WTC11 (cell line): ENCODE data around the gene ZNF470. TPM values are rescaled to one million over a fixed set of nuclear protein-coding genes. Genes with fewer than 3 reads are reported as not detected.

Source experiments
- ATAC-seq: fragments of 200-7000 bp; cut with Tn5 transposase; 2 replicates; pipeline ENCODE4 v1.10.0; 2021; ENCODE audit warnings: mild to moderate bottlenecking, moderate library complexity
- CTCF ChIA-PET: fragments of 300-600 bp; sonication (Branson Sonifier 250); formaldehyde crosslinking; loops from one replicate; lab custom pipeline; 2021; ENCODE audit warnings: antibody characterized with exemption; lab: Charles Lee
- POLR2A ChIA-PET: fragments of 350-600 bp; sonication (Branson Sonifier 250); formaldehyde crosslinking; loops from one replicate; lab custom pipeline; 2021; ENCODE audit warnings: antibody characterized with exemption; lab: Charles Lee
- DNase-seq: peaks from one replicate; pipeline ENCODE4 v3.0.0; 2021; ENCODE audit warnings: low spot score
- H3K27ac Mint-ChIP-seq: 2 replicates; pipeline ENCODE4 v1.8.0; 2021; ENCODE audit warnings: mixed read lengths
- H3K27me3 Mint-ChIP-seq: 2 replicates; pipeline ENCODE4 v1.8.0; 2021; ENCODE audit warnings: low read depth, mild to moderate bottlenecking, moderate library complexity, mixed read lengths
- H3K36me3 Mint-ChIP-seq: 2 replicates; pipeline ENCODE4 v1.8.0; 2021; ENCODE audit warnings: mixed read lengths
- H3K4me1 Mint-ChIP-seq: 2 replicates; pipeline ENCODE4 v1.8.0; 2022; ENCODE audit warnings: mixed read lengths
- H3K4me3 Mint-ChIP-seq: 2 replicates; pipeline ENCODE4 v1.8.0; 2021; ENCODE audit warnings: mild to moderate bottlenecking, moderate library complexity, mixed read lengths
- H3K9me3 Mint-ChIP-seq: 2 replicates; pipeline ENCODE4 v1.8.0; 2021; ENCODE audit warnings: mixed read lengths
- ATF1 ChIP-seq: sonication (generic); formaldehyde crosslinking; IDR thresholded peaks from 2 replicates; pipeline ENCODE4 v1.8.1; 2023; ENCODE audit warnings: mild to moderate bottlenecking, moderate library complexity, missing genetic modification reagents
- ATF3 ChIP-seq: sonication (generic); formaldehyde crosslinking; conservative IDR thresholded peaks from 2 replicates; pipeline ENCODE4 v1.8.1; 2022; ENCODE audit warnings: mild to moderate bottlenecking, missing genetic modification reagents
- CTCF ChIP-seq: fragments of 200-600 bp; IDR thresholded peaks from 2 replicates; pipeline ENCODE4 v1.8.0; 2022; ENCODE audit warnings: antibody characterized with exemption
- ETV6 ChIP-seq: sonication (generic); formaldehyde crosslinking; IDR thresholded peaks from 2 replicates; pipeline ENCODE4 v1.8.1; 2022; ENCODE audit warnings: mild to moderate bottlenecking, missing genetic modification reagents
- HMGXB4 ChIP-seq: sonication (generic); formaldehyde crosslinking; IDR thresholded peaks from 2 replicates; pipeline ENCODE4 v1.8.1; 2023; ENCODE audit warnings: mild to moderate bottlenecking, moderate library complexity, missing genetic modification reagents
- IRF2 ChIP-seq: sonication (generic); formaldehyde crosslinking; IDR thresholded peaks from 2 replicates; pipeline ENCODE4 v1.8.0; 2022; ENCODE audit warnings: low read depth, missing genetic modification reagents, borderline replicate concordance
- JAZF1 ChIP-seq: fragments of 250-450 bp; sonication (Bioruptor Pico); IDR thresholded peaks from 2 replicates; pipeline ENCODE4 v1.9.0; 2021; ENCODE audit warnings: moderate library complexity, mild to moderate bottlenecking, inconsistent platforms
- MAX ChIP-seq: sonication (generic); formaldehyde crosslinking; IDR thresholded peaks from 2 replicates; pipeline ENCODE4 v1.8.0; 2022; ENCODE audit warnings: mild to moderate bottlenecking, missing genetic modification reagents
- MXD4 ChIP-seq: fragments of 250-450 bp; sonication (Bioruptor Pico); IDR thresholded peaks from 2 replicates; pipeline ENCODE4 v1.8.0; 2021; ENCODE audit warnings: mild to moderate bottlenecking, moderate library complexity, borderline replicate concordance
- NR1H2 ChIP-seq: sonication (generic); formaldehyde crosslinking; IDR thresholded peaks from 2 replicates; pipeline ENCODE4 v1.9.0; 2021; ENCODE audit warnings: mild to moderate bottlenecking, moderate library complexity, missing genetic modification reagents
- PREB ChIP-seq: sonication (generic); formaldehyde crosslinking; IDR thresholded peaks from 2 replicates; pipeline ENCODE4 v1.8.1; 2022; ENCODE audit warnings: mild to moderate bottlenecking, missing genetic modification reagents, moderate library complexity, borderline replicate concordance
- SP1 ChIP-seq: sonication (generic); formaldehyde crosslinking; conservative IDR thresholded peaks from 2 replicates; pipeline ENCODE4 v1.8.1; 2022; ENCODE audit warnings: missing genetic modification reagents
- TCF7 ChIP-seq: sonication (generic); formaldehyde crosslinking; IDR thresholded peaks from 2 replicates; pipeline ENCODE4 v1.8.0; 2022; ENCODE audit warnings: mild to moderate bottlenecking, low read depth, missing genetic modification reagents, moderate library complexity
- ZMAT4 ChIP-seq: fragments of 250-450 bp; sonication (Bioruptor Pico); IDR thresholded peaks from 2 replicates; pipeline ENCODE4 v1.9.0; 2021; ENCODE audit warnings: mild to moderate bottlenecking
- ZNF121 ChIP-seq: sonication (generic); formaldehyde crosslinking; IDR thresholded peaks from 2 replicates; pipeline ENCODE4 v1.8.0; 2023; ENCODE audit warnings: missing genetic modification reagents
- ZNF416 ChIP-seq: fragments of 250-450 bp; sonication (Bioruptor Pico); IDR thresholded peaks from 2 replicates; pipeline ENCODE4 v1.9.0; 2021; ENCODE audit warnings: mild to moderate bottlenecking, inconsistent platforms
- ZNF671 ChIP-seq: fragments of 250-450 bp; sonication (Bioruptor Pico); IDR thresholded peaks from 2 replicates; pipeline ENCODE4 v1.8.0; 2021; ENCODE audit warnings: mild to moderate bottlenecking
- total RNA-seq: library from RNA; stranded (reverse); gene quantifications from 3 replicates; pipeline ENCODE4 v1.2.3, GENCODE V29; 2021

ZNF470 gene
- total RNA-seq, 1 experiment from 2014 or later, result 6.5 TPM

- no peak for TF ChIP-seq NR1H2 (CRISPR knock-in tag)
These were observed 55.1 kb downstream of the ZNF470 start (continued) for GRCh38 chr19:56622374-56622773.

GRCh38 chr19:56623006-56623405 is 55.7 kb downstream of the ZNF470 start:
- DNase-seq (no peak), ATAC-seq (no peak)
- peaks cover 6% of the 10 kb centered on the region; the same call in 1 of the 2 replicates for H3K27me3 Mint-ChIP-seq
- H3K4me3 Mint-ChIP-seq, result no peak overlapping the region
- no peak overlapping the region for H3K27ac Mint-ChIP-seq
- CTCF ChIA-PET, result no interaction called here
- H3K36me3 Mint-ChIP-seq, result peaks cover 78% of the 10 kb centered on the region
- peaks cover 56% of the 10 kb centered on the region for H3K9me3 Mint-ChIP-seq
- TF ChIP-seq MXD4 (no peak), ZNF416 (no peak), ZNF121 (CRISPR knock-in tag) (no peak), SP1 (CRISPR knock-in tag) (no peak), JAZF1 (CRISPR knock-in tag) (no peak), ZMAT4 (CRISPR knock-in tag) (no peak)
- TF ChIP-seq, all 79 proteins: peak for 0
- POLR2A ChIA-PET, result no interaction called here
- no peaks in the 10 kb centered on the region for H3K4me1 Mint-ChIP-seq

- Mint-ChIP-seq H3K27ac (no peak overlapping the region), H3K36me3 (peaks cover 76% of the 10 kb centered on the region), H3K4me3 (no peak overlapping the region), H3K4me1 (no peaks in the 10 kb centered on the region), H3K27me3 (peaks cover 8% of the 10 kb centered on the region; the same call in 1 of the 2 replicates), H3K9me3 (peaks cover 60% of the 10 kb centered on the region)
- TF ChIP-seq PREB (CRISPR knock-in tag), result no peak
- no peak for TF ChIP-seq HMGXB4 (CRISPR knock-in tag)
- no peak for TF ChIP-seq TCF7 (CRISPR knock-in tag)
- no peak for TF ChIP-seq IRF2 (CRISPR knock-in tag)
- no peak for TF ChIP-seq ATF3 (CRISPR knock-in tag)
- no peak for TF ChIP-seq MAX (CRISPR knock-in tag)
- no peak for TF ChIP-seq ETV6 (CRISPR knock-in tag)
- no peak for TF ChIP-seq CTCF
- DNase-seq, result no peak
- ChIA-PET CTCF (no interaction called here), POLR2A (no interaction called here)
- ATAC-seq, result no peak
These were observed 58.4 kb downstream of the ZNF470 start for GRCh38 chr19:56625708-56626107.

GRCh38 chr19:56633021-56633420 is 65.8 kb downstream of the ZNF470 start:
- peaks cover 10% of the 10 kb centered on the region for H3K27me3 Mint-ChIP-seq

More at GRCh38 chr19:56633021-56633420, 65.8 kb downstream of the ZNF470 start:
- Mint-ChIP-seq H3K4me3 (no peak overlapping the region), H3K36me3 (peaks cover 67% of the 10 kb centered on the region), H3K4me1 (no peaks in the 10 kb centered on the region)
- no peak for TF ChIP-seq ATF1 (CRISPR knock-in tag)
- TF ChIP-seq ZNF671 (CRISPR knock-in tag), result no peak
- no peak for TF ChIP-seq MXD4
- TF ChIP-seq, all 79 proteins: peak for 0
- ATAC-seq (no peak), DNase-seq (no peak)
- H3K9me3 Mint-ChIP-seq, result peaks cover 76% of the 10 kb centered on the region
- CTCF ChIA-PET, result no interaction called here
- no peak overlapping the region for H3K27ac Mint-ChIP-seq
- POLR2A ChIA-PET, result no interaction called here
